Tibial artery (tissue), 4 donors: ENCODE data around the gene PRKAG2.

Source experiments
- DNase-seq, 2 donors: peaks; one replicate each; pipeline ENCODE4 v3.0.0-alpha.2; 2019
- H3K27ac ChIP-seq, 2 donors: fragments of 200-600 bp; sonication (generic) in 1 of 2; 1 replicate in 1 of 2; 2 replicates in 1 of 2; pipeline ENCODE4 v1.5.1; 2018 to 2019; ENCODE audit warnings: mild to moderate bottlenecking in 1 of 2
- H3K27me3 ChIP-seq, 2 donors: fragments of 200-600 bp; sonication (generic) in 1 of 2; one replicate each; pipeline versions ENCODE4 v1.5.1 to v1.6.0; 2016 to 2019
- H3K36me3 ChIP-seq, 3 donors: fragments of 200-600 bp; sonication (generic) in 2 of 3; one replicate each; pipeline ENCODE4 v1.5.1; 2016 to 2019; ENCODE audit warnings: mild to moderate bottlenecking in 2 of 3
- H3K4me1 ChIP-seq, 4 donors: fragments of 200-600 bp; sonication (generic) in 2 of 4; 1 replicate in 3 of 4; 2 replicates in 1 of 4; pipeline ENCODE4 v1.5.1; 2016 to 2019
- H3K4me3 ChIP-seq, 2 donors: fragments of 200-600 bp; sonication (generic) in 1 of 2; 1 replicate in 1 of 2; 2 replicates in 1 of 2; pipeline ENCODE4 v1.5.1; 2018 to 2019; ENCODE audit warnings: mild to moderate bottlenecking in 2 of 2
- H3K9me3 ChIP-seq, 3 donors: fragments of 200-600 bp; sonication (generic) in 1 of 3; one replicate each; pipeline ENCODE4 v1.5.1; 2016 to 2019
- intact Hi-C: fragments of 100-400 bp; cut with DNase I; formaldehyde crosslinking; loops from one replicate; pipeline ENCODE4 v1.15.0; 2023; ENCODE audit warnings: low total_unique reads
- TF ChIP-seq, protein P1 (sequence below), 2 experiments: fragments of 200-600 bp in 1 of 2; fragments of 450-650 bp in 1 of 2; IDR thresholded peaks; one replicate each; pipeline ENCODE4 v1.5.1; 2017 to 2019; ENCODE audit warnings: antibody characterized with exemption in 2 of 2, mild to moderate bottlenecking in 1 of 2, moderate library complexity in 1 of 2

Gene PRKAG2

DNA sequence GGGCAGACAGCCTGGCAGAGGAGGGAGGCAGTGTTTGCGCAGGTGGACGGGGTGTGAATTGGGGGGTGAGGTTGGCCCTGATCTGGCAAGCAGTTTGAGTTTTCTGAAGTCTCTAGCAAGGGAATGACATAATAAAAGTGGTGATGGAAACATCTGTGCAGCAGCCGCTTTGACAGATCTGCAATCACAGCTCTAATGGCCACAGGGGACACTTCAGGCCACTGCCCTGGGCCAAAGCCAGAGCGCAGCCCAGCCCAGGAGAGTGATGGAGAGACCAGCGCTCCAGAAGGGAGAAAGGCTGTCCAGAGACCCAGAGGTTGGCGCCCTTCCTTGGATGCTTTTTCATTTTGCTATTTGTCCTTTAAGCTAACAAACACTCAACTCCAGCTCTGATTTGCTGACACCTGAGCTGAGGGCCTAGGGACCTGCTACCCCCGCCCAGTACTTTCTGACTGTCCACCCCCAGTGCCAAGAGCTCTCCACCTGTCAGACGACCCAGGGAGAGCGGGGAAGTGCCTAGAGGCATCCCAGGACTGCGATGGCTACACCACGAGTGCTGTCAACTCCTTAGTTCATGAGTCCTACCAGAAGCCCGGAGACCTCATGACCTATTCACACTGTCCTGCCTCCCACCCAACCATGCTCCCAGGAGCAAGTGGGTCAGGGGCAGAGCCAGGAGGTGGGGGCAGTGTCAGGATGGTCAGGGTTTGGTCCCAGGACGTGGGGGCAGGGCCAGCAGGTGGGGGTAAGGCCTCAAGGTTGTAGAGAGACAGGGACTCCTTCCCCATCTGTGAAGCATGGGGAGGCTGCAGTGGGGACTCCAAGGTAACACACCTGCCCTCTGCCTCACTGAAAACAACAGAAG, 112.6 kb downstream of the PRKAG2 start:
- no peak overlapping the region for H3K4me3 ChIP-seq
- H3K9me3 ChIP-seq = no peaks in the 10 kb centered on the region
- no peaks in the 10 kb centered on the region for H3K27me3 ChIP-seq
- intact Hi-C loops = loop anchor here (10.0 kb wide), 1 partner anchor 389 kb away; no protein-coding TSS in a partner anchor
- H3K27ac ChIP-seq = no peak overlapping the region
- TF ChIP-seq, protein P1, sequence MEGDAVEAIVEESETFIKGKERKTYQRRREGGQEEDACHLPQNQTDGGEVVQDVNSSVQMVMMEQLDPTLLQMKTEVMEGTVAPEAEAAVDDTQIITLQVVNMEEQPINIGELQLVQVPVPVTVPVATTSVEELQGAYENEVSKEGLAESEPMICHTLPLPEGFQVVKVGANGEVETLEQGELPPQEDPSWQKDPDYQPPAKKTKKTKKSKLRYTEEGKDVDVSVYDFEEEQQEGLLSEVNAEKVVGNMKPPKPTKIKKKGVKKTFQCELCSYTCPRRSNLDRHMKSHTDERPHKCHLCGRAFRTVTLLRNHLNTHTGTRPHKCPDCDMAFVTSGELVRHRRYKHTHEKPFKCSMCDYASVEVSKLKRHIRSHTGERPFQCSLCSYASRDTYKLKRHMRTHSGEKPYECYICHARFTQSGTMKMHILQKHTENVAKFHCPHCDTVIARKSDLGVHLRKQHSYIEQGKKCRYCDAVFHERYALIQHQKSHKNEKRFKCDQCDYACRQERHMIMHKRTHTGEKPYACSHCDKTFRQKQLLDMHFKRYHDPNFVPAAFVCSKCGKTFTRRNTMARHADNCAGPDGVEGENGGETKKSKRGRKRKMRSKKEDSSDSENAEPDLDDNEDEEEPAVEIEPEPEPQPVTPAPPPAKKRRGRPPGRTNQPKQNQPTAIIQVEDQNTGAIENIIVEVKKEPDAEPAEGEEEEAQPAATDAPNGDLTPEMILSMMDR (IDR thresholded peaks at IDR 0.05) = no peak
- peak in 1 of 2 donors; percentile 42 for DNase-seq
- H3K36me3 ChIP-seq = peaks cover 0 to 13% (median 0%) of the 10 kb centered on the region in 3 donors
- H3K4me1 ChIP-seq = peaks cover 0 to 4% (median 3%) of the 10 kb centered on the region in 4 donors

- Histone ChIP-seq H3K27me3 (no peaks in the 10 kb centered on the region), H3K4me3 (no peak overlapping the region), H3K27ac (no peak overlapping the region), H3K36me3 (peaks cover 0 to 7% (median 0%) of the 10 kb centered on the region in 3 donors), H3K4me1 (peaks cover 0 to 12% (median 10%) of the 10 kb centered on the region in 4 donors), H3K9me3 (no peaks in the 10 kb centered on the region)
- DNase-seq = peak in 1 of 2 donors; percentile 40
- TF ChIP-seq, protein P1 (IDR thresholded peaks at IDR 0.05) = no peak
- intact Hi-C loops = loop anchor here (10.0 kb wide), 1 partner anchor 389 kb away; no protein-coding TSS in a partner anchor
Observed at GRCh38 chr7:151763420-151763984, 113.4 kb downstream of the PRKAG2 start.

GRCh38 chr7:151762583-151763245, 114.2 kb downstream of the PRKAG2 start:
- H3K27ac ChIP-seq = no peak overlapping the region
- peaks cover 0 to 20% (median 17%) of the 10 kb centered on the region in 4 donors for H3K4me1 ChIP-seq
- no peaks in the 10 kb centered on the region for H3K27me3 ChIP-seq
- TF ChIP-seq, protein P1 (IDR thresholded peaks at IDR 0.05) = no peak
- DNase-seq = peak in 1 of 2 donors; percentile 55
- intact Hi-C loops = loop anchor here (10.0 kb wide), 1 partner anchor 388 kb away; no protein-coding TSS in a partner anchor
- H3K4me3 ChIP-seq = no peak overlapping the region
- H3K36me3 ChIP-seq = peaks cover 0 to 7% (median 0%) of the 10 kb centered on the region in 3 donors
- no peaks in the 10 kb centered on the region for H3K9me3 ChIP-seq

DNA sequence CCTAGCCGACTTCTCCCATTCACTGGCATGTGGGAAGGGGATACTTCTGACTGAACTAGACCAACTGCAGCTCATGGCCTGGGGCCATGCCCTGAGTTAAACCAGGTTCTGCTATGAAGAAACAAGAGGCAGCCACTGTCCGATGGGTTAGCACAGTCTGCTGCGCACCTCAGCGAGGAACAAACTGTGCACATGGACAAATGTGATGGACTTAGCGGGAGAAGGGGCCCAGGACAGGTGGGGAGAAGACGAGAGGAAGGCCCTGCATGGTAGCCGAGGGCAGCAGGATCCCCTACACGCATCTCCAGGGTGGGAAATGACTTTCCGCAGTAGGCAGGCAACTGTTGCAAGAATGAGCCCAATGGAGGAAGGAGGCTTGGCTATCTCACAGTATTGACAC, 115.0 kb downstream of the PRKAG2 start:
- Histone ChIP-seq H3K9me3 (no peaks in the 10 kb centered on the region), H3K27me3 (no peaks in the 10 kb centered on the region), H3K36me3 (peaks cover 0 to 7% (median 0%) of the 10 kb centered on the region in 3 donors), H3K4me1 (peaks cover 0 to 28% (median 20%) of the 10 kb centered on the region in 4 donors), H3K4me3 (no peak overlapping the region), H3K27ac (no peak overlapping the region)
- no peak for DNase-seq
- intact Hi-C loops = loop anchor here (10.0 kb wide), 1 partner anchor 387 kb away; no protein-coding TSS in a partner anchor
- TF ChIP-seq, protein P1 (IDR thresholded peaks at IDR 0.05) = no peak

DNA sequence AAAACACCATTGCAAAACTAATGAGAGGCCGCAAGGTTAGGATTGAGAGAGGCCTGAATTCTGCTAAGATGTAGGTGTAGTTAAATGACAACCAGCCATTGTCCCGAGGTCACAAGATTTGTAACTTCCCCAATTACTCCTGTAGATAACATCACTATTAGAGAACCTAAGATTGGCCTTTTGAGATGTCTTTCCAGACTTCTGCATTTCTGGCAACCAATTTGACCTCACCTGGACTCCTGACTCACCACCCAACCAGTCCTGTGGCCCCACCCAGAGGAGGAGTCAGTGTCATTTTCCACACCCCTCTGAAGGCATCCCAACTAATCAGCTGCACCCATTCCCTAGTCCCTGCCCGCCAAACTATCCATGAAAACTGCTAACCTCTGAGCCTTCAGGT, 115.7 kb downstream of the PRKAG2 start:
- Histone ChIP-seq H3K4me1 (peaks cover 0 to 35% (median 25%) of the 10 kb centered on the region in 4 donors), H3K4me3 (no peak overlapping the region), H3K27me3 (no peaks in the 10 kb centered on the region), H3K27ac (no peak overlapping the region), H3K9me3 (no peaks in the 10 kb centered on the region), H3K36me3 (peaks cover 0 to under 1% (median 0%) of the 10 kb centered on the region in 3 donors)
- TF ChIP-seq, protein P1 (IDR thresholded peaks at IDR 0.05) = no peak
- DNase-seq = no peak
- intact Hi-C loops = loop anchor here (10.0 kb wide), 1 partner anchor 386 kb away; no protein-coding TSS in a partner anchor
